Duodenal mucosa (tissue), 2 donors: ENCODE data around the gene NKX2-4.

Experiments
- H3K27ac ChIP-seq: one replicate; pipeline ENCODE4 v1.7.0; 2013; ENCODE audit warnings: low read depth, low read length
- H3K27me3 ChIP-seq, 2 donors: one replicate each; pipeline ENCODE4 v1.7.0; 2013; ENCODE audit warnings: low read length in 2 of 2, control low read depth in 1 of 2; ENCODE audit not compliant: insufficient read depth in 2 of 2, control insufficient read depth in 1 of 2
- H3K36me3 ChIP-seq, 2 donors: one replicate each; pipeline ENCODE4 v1.7.0; 2013; ENCODE audit warnings: low read length in 2 of 2, control low read depth in 1 of 2; ENCODE audit not compliant: insufficient read depth in 2 of 2, control insufficient read depth in 1 of 2
- H3K4me1 ChIP-seq, 2 donors: one replicate each; pipeline ENCODE4 v1.7.0; 2013; ENCODE audit warnings: low read length in 2 of 2, control low read depth in 1 of 2; ENCODE audit not compliant: insufficient read depth in 2 of 2, control insufficient read depth in 1 of 2
- H3K4me3 ChIP-seq, 2 donors: one replicate each; pipeline ENCODE4 v1.7.0; 2013; ENCODE audit warnings: low read length in 2 of 2, low read depth in 1 of 2
- H3K9ac ChIP-seq, 2 donors: one replicate each; pipeline ENCODE4 v1.7.0; 2013; ENCODE audit warnings: low read length in 2 of 2, low read depth in 1 of 2
- H3K9me3 ChIP-seq, 2 donors: one replicate each; pipeline ENCODE4 v1.7.0; 2013; ENCODE audit warnings: low read length in 2 of 2, control low read depth in 1 of 2; ENCODE audit not compliant: control insufficient read depth in 1 of 2

The NKX2-4 gene

DNA sequence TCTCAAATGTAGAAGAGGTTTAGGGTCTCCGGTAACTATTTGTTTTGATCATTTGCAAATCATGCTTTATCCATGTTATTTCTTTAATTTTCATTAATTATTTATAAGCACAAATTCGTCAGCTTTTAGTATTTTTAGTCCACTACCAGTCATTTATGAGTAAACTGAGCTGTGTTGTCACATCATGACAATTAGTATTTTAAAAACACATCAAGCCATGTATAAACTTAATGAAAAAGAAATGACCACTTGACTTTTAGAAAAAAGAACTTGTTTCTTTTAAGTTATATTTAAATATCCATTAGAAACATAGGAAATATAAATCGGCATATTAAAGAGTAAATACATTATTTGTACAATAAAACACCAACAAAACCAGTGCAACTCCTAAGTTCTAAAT lies 2.8 kb downstream of the NKX2-4 start:
- no peak overlapping the region for H3K9ac ChIP-seq
- no peak overlapping the region for H3K4me3 ChIP-seq
- no peak overlapping the region for H3K27ac ChIP-seq
- no peaks in the 10 kb centered on the region for H3K9me3 ChIP-seq
- peaks cover 0 to 5% of the 10 kb centered on the region in 2 donors for H3K36me3 ChIP-seq
- H3K4me1 ChIP-seq: no peaks in the 10 kb centered on the region
- peaks cover 58 to 73% of the 10 kb centered on the region in 2 donors for H3K27me3 ChIP-seq

DNA sequence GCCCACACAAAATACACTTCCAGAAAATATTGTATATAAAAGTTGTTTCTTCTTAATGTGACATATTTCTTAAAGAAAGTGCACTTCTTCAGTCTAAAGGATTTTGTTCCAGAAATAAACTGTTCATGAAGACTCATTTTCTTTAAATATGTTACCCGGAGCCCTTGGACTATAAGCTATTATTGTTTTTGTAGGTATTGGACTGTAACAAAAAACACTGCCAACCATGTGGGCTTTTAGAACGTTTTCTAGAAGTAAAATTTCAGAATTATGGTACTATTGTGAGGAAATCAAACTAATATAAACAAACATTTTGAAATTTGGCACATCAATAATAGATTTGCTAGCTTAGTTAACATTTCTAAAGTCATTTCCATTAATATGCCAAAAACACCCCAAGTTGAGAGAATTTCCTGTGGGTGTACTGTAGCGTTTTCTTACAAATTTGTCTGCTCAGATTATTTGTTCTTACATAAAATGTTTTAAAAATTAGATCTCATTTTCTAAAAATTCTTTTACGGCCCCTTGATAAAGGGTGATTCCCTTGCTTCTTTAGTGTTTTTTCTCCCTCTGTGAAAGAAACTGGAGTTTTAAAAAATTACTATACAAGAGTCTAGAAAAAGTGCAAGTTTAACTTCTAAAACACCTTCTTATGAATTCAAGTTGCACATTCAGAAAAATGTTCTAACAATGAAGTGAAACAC lies 3.4 kb downstream of the NKX2-4 start:
- no peak overlapping the region for H3K4me3 ChIP-seq
- H3K27me3 ChIP-seq: peaks cover 55 to 67% of the 10 kb centered on the region in 2 donors
- peaks cover 5% of the 10 kb centered on the region in 2 donors for H3K36me3 ChIP-seq
- H3K9ac ChIP-seq: no peak overlapping the region
- no peaks in the 10 kb centered on the region for H3K4me1 ChIP-seq
- H3K27ac ChIP-seq: no peak overlapping the region
- no peaks in the 10 kb centered on the region for H3K9me3 ChIP-seq

DNA sequence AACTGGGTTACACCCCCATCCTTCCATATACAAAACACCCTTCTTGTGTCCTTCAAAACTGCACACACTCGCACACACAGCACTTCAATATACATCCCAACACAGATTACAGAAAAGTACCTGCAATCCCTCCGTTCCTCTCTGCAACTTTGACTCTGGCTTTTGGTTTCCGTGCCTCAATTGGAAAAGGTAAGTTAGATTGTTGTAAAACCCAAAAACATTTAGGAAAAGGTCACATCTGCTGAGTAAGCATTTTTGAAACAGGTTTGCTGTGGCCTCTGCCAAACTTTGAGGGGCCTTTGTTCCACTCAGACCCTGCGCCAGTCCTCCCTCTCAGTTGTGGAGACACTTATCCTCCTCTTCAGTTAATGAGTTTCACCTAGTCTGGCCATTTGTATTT lies 4.2 kb downstream of the NKX2-4 start:
- Histone ChIP-seq H3K36me3 (peaks cover 5 to 6% of the 10 kb centered on the region in 2 donors), H3K27me3 (peaks cover 49 to 59% of the 10 kb centered on the region in 2 donors), H3K4me3 (no peak overlapping the region), H3K9me3 (no peaks in the 10 kb centered on the region), H3K9ac (no peak overlapping the region), H3K27ac (no peak overlapping the region), H3K4me1 (no peaks in the 10 kb centered on the region)

DNA sequence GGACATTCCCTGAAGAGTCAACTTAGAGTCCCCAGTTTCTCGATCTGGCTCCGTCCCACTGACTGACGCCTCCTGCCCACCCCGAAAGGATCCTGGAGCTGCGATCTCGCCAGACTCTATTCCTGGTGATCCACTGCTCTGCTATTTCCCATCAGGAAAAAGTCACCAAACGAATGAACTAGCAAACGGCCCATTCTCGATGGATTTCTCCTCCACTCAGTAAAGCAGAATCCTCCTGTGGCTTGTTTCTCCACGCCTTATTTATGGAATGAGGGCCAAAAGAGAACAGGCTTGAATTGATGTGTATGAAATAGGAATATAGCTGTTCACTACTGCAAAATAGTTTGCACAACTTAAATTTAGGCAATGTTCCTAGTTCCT lies 5.4 kb downstream of the NKX2-4 start:
- Histone ChIP-seq H3K27me3 (peaks cover 40 to 48% of the 10 kb centered on the region in 2 donors), H3K9ac (no peak overlapping the region), H3K4me3 (no peak overlapping the region), H3K36me3 (peaks cover 9 to 16% of the 10 kb centered on the region in 2 donors), H3K4me1 (no peaks in the 10 kb centered on the region), H3K27ac (no peak overlapping the region), H3K9me3 (no peaks in the 10 kb centered on the region)

DNA sequence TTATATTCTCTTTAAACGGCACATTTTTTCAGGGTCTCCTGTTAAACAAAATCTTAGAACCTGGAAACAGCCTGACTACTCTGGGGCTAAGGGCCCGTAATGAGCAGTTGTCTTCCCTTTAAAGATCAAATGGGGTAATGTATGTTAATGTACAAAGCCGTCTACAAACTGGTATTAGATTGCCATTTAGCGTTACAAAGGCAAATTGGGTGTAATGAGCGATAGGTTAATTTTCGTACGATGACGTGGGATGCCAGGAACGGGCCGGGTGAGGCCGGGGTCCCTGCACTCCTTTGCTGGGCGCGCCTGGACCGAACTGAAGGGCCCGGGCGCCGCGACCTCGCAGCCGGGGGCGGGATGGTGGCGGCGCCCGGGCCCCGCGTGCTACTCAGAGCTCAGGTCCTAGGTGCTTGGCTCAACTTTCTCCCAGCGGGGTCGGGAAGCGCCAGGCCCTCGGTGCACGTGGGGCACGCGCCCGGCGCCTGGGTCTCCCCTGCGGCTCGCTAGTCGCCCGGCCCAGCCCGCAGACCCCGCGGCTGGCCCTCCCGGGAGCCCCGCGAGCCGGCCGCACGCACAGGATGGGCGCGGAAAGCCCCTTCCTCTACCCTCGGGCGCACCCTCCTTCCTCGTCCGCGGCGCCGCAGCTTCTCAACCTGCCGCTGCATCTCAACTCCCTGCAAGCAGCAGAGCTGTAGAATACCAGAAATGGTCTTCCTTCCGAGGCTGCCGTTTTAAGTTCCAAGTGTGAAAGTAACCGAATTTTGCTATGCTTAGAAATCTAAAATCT lies 5.9 kb downstream of the NKX2-4 start:
- Histone ChIP-seq H3K27me3 (peaks cover 39 to 48% of the 10 kb centered on the region in 2 donors), H3K9ac (no peak overlapping the region), H3K9me3 (no peaks in the 10 kb centered on the region), H3K27ac (no peak overlapping the region), H3K4me1 (no peaks in the 10 kb centered on the region), H3K4me3 (no peak overlapping the region), H3K36me3 (peaks cover 15 to 22% of the 10 kb centered on the region in 2 donors)

DNA sequence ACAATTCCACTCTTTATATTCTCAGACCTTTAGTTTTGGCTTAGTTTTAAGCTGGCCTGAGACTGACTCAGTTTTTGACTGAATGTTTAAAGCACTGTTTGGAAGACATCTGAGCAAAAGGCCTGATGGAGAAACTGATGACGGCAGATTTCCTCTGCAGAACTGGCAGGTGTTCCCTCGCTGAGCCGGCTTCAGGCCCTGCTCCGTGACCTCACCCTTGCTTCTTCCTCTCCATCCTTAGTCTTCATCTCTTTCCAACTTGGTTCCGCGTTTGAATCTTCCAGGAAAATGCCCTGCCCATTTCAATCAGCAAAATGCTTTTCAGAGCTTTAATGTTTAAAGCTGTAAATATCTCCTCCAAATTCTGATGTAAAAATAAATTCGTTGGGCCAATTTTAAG lies 6.6 kb downstream of the NKX2-4 start:
- H3K27ac ChIP-seq: no peak overlapping the region
- H3K4me1 ChIP-seq: no peaks in the 10 kb centered on the region
- H3K9me3 ChIP-seq: no peaks in the 10 kb centered on the region
- no peak overlapping the region for H3K4me3 ChIP-seq
- H3K36me3 ChIP-seq: peaks cover 19 to 27% of the 10 kb centered on the region in 2 donors
- peaks cover 33 to 48% of the 10 kb centered on the region in 2 donors for H3K27me3 ChIP-seq
- H3K9ac ChIP-seq: no peak overlapping the region

DNA sequence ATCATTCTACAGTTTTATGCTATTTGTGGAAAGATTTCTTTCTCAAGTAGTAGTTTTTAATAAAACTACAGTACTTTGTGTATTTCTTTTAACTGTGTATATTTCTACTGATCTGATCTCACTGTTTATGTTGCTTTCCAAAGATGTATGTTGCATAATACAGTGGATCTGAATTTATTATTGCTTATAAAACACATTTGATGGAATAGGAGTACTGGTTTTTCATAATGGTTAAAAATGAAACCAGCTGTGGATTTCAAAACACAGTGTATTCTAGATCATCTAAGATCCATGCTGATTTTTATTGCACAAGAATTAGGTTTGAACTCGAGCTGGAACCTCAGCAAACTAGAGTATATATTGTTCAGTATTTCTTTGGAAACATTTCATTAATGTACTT lies 8.0 kb downstream of the NKX2-4 start:
- Histone ChIP-seq H3K36me3 (peaks cover 19 to 27% of the 10 kb centered on the region in 2 donors), H3K4me3 (no peak overlapping the region), H3K9ac (no peak overlapping the region), H3K4me1 (no peaks in the 10 kb centered on the region), H3K9me3 (no peaks in the 10 kb centered on the region), H3K27ac (no peak overlapping the region), H3K27me3 (peaks cover 22 to 34% of the 10 kb centered on the region in 2 donors)

DNA sequence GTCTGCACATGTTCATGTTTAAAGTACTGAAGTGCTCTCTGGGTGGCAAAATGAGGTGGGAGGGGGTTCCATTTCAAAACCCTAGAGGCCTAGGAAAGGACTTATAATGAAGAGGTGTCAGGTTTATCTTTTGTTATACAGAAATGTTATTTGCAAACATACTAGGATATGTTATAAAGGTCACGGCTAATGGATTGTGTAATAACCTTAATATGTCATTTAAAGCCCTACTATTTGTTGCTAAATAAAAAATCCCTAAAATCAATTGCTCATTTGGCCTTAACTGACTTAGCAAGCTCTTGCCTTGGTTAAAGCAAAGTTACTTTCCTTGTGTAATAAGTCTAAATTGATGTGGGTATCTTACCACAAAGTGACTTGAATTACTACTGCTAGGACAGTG lies 8.8 kb downstream of the NKX2-4 start:
- H3K27ac ChIP-seq: no peak overlapping the region
- no peaks in the 10 kb centered on the region for H3K9me3 ChIP-seq
- peaks cover 22 to 32% of the 10 kb centered on the region in 2 donors for H3K36me3 ChIP-seq
- H3K9ac ChIP-seq: no peak overlapping the region
- H3K27me3 ChIP-seq: peaks cover 16 to 26% of the 10 kb centered on the region in 2 donors
- H3K4me1 ChIP-seq: no peaks in the 10 kb centered on the region
- no peak overlapping the region for H3K4me3 ChIP-seq

DNA sequence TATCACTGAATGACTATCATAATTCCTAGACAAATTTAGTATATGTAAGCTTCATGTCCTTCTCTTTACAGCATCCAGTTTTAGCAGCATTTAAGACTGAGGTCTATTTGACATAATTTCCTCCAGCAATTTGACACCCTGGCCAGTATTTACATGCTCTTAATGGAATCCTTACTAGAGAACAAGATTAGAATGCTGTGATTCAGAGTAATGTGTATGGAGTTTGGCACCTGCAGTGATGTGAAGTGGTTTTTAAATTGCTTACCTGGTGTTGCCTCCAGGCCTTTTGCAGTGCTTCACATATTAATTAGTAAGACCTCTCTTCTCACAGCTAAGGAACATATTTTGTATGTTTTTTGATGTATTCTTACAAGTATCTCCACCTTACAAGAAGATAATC lies 9.8 kb downstream of the NKX2-4 start:
- Histone ChIP-seq H3K9ac (no peak overlapping the region), H3K27ac (no peak overlapping the region), H3K36me3 (peaks cover 26 to 43% of the 10 kb centered on the region in 2 donors)

DNA sequence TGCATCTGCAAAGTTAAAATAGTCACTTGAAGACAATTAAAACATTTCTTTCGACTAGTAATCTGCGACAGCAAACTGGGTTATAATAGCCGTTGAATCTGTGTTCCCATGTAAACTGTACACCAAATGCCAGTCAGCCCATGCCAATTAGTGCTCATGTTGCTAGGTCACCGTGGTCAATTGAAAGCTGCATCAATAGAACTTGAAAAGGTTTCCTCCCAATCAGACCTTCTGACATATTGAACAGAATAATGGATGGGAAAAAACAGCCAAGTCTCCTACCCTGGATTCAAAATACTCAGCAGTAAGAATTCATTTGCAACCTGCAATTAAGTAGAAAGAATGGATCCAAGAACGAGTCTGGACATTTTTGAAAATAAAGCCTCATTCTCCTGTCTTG lies 11.2 kb downstream of the NKX2-4 start:
- no peaks in the 10 kb centered on the region for H3K9me3 ChIP-seq
- H3K27me3 ChIP-seq: peaks cover 0 to 2% of the 10 kb centered on the region in 2 donors
- H3K4me3 ChIP-seq: no peak overlapping the region
- no peaks in the 10 kb centered on the region for H3K4me1 ChIP-seq
- no peak overlapping the region for H3K27ac ChIP-seq
- peaks cover 26 to 51% of the 10 kb centered on the region in 2 donors for H3K36me3 ChIP-seq
- H3K9ac ChIP-seq: no peak overlapping the region

More for the DNA sequence above, 9.8 kb downstream of the NKX2-4 start:
- Histone ChIP-seq H3K27me3 (peaks cover 5 to 15% of the 10 kb centered on the region in 2 donors), H3K9me3 (no peaks in the 10 kb centered on the region), H3K4me1 (no peaks in the 10 kb centered on the region), H3K4me3 (no peak overlapping the region)
